Measurements from ENCODE around the gene PECR.

The PECR gene

DNA sequence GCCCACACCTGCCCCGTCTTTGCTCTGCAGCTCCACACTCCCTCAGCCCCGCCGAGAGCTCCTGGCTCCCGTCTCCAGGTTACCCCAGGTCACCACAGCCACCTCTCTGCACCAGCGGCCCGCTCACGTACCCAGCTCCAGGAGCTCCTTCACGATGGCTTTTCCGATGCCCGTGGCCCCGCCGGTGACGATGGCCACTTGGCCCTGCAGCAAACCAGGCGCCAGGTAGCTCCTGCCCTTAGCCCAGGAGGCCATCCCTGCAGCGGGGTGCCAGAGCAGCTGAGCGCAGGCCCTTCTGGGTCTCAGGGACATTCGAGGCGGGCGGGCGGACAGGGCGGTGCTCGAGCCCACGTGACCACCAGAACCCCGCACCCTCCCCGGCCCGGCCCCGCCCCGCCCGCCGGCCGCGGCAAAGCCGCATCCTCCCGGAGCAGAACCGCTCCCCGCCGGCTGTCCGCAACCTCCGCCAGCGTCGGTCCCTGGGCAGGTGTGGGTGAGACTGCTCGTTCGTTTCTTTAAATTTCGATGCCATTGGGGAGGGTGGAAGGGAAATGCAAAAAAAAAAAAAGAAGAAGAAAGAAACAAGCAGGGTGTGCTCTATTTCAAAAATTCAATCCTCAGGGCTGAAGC lies at the start of gene PECR, which contains the start of gene TMEM169:
PECR (minus strand) TSS at position 323 of the 630 bp plus-strand sequence; CDS start at position 255, 68 bp downstream.
TMEM169 (plus strand) TSS at position 433 of the 630 bp plus-strand sequence. CDS start 14,045 bp downstream, outside the sequence.
- in situ Hi-C loops (cut with HindIII; ENCODE audit: low sequenced_read_pairs): no loop called here

DNA sequence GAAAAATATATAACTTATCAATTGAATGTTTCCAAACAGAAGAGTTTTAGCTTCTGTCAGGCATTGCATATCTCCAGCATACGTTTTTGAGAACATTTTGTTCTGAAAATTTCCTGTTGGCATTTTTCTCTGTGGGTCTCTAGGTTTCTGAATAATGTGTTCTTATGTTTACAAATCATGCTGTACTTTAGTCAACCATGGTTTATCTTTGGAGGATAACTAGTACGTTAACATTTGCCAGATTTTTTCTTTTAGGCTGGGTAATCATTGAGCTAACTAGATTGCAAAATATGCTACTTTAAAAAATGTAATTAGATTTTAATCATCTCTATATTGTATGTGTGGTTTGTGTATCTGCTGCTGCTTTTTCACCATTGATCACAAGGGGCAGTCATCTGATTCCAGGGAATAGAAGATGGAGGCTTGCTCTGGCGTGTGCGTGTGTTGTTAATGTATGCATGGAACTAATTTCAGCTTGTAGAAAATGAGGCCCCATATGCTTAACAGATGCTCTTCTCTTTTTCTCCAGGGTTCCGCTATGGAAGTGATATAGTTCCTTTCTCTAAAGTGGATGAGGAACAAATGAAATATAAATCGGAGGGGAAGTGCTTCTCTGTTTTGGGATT lies 48.9 kb upstream of the PECR start:
- in situ Hi-C loops (cut with HindIII; ENCODE audit: low sequenced_read_pairs): no loop called here

DNA sequence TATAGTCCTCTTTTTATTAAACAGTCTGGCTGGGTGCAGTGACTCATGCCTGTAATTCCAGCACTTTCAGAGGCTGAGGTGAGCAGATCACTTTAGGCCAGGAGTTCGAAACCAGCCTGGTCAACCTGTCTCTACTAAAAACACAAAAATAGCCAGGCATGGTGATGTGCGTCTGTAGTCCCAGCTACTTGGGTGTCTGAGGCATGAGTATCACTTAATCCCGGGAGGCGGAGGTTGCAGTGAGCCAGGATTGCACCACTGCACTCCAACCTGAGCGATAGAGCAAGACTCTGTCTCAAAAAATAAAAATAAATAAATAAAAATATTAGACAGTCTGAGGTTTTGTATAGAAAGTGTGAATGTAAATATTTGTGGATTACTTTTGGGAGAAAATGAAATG lies 45.3 kb upstream of the PECR start:
- in situ Hi-C loops (cut with HindIII; ENCODE audit: low sequenced_read_pairs): no loop called here

DNA sequence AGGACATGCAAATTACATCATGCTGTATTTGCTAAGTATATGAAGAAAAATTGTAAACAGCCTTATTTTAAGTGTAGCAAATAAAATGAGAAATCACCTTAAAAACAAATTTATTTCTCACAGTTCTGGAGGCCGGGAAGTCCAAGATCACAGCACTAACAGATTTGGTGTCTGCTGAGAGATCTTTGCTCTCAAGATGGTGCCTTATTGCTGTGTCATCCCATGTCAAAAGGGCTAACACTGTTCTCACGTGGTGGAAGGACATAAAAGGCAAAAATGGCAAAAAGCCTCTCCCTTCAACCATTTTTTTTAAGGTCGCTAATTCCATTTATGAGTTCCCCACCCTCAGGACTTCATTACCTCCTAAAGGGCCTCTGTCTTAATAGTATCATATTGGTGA lies 39.6 kb upstream of the PECR start:
- in situ Hi-C loops (cut with HindIII; ENCODE audit: low sequenced_read_pairs): no loop called here

DNA sequence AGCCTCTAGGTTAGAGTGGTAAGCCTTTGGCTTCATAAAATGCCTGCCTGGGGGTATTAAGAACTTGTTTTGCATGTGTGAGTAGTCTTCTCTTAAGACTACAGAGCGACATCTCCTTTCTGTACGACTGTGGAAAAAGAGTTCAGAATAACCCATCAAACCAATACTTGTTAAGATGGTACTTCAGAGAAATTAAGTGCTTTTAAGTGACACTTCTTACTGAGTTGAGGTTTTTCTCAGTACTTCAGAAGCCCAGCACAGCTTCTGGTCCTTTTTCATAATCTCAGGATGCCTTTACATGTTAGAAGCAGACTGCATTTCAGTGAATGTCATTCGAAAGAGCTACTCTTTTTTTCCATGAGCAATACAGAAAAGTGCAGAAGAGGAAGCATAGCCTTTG lies 38.4 kb upstream of the PECR start:
- in situ Hi-C loops (cut with HindIII; ENCODE audit: low sequenced_read_pairs): no loop called here

DNA sequence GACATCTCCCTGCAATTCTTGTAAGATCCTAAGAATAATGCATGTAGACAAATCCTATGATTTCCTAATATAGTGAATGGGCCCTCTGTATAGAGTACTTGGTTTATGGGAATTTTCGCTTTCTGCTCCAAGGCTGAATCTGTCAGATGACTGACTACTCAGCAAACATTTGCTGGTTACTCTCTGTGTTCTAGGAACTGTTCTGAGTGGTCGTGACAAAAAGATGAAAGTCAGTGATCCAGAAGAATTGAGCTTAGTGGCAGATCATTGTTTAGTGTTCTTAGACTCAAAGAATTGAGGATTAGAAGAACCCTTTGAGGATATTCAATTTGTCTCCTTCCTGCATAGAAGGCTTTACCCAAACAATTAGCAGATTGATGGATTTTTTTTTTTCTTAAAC lies 37.5 kb upstream of the PECR start:
- in situ Hi-C loops (cut with HindIII; ENCODE audit: low sequenced_read_pairs): no loop called here

DNA sequence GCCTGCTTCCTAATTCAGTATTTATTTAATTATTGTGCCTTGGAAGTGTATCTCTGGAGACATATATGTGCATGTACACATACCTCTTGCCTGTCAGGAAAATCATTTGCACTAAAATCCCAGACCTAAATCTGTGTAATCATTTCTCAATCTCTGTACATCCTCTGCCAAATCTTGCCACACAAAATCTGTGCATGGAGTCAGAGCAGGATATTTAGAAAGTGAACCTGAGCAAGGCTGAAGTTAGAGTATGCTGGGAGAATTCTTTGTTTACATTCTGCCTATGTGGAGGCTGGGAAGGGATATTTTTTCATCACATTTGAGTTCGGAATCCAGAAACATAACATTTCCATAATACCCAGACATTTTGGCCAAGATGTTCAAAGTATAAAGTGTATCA lies 36.9 kb upstream of the PECR start:
- in situ Hi-C loops (cut with HindIII; ENCODE audit: low sequenced_read_pairs): no loop called here

DNA sequence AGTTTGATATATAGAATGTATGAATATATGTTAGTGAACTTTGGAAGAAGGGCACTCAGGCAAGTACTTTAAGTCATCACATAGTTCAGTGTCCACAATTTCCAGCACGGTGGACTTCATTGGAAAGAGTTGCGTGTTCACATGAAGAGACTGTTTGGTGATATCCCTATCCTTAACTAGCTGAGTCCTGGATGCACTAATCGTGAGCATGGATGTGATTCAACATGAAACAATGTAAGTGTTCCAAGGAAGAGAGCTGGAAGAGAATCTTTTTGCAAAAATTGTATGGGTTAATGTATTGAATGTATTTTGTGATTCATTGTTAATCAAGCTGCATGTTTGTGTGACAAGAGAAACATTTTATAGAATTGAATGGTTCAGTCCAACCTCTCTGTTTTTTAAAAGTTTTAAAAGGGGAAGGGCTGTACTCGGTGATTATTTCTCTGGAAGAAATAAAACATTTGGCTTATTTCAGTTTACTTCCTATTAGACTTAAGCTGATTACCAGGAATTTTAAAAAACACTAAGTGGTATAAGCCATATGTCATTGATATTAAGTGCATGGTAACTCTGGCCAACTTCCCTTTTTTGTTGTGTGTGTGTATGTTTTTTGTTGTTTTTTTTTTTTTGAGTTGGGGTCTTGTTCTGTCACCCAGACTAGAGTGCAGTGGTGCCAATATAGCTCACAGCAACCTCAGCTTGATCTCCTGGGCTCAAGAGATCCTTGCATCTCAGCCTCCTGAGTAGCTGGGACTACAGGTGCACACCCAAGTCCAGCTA lies 36.1 kb upstream of the PECR start:
- in situ Hi-C loops (cut with HindIII; ENCODE audit: low sequenced_read_pairs): no loop called here

DNA sequence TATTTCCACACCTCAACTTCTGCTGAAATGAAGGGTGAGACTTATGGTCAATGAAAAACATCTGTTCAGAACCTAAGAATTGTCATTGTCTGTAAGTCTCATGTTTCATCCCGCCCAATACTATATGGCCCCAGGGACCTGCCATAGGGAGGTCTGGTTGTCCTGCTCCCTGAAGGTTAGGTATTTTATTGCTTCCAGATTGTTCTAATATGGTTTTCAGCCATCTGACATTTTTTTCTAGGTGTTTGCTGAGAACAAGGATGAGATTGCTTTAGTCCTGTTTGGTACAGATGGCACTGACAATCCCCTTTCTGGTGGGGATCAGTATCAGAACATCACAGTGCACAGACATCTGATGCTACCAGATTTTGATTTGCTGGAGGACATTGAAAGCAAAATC lies 34.8 kb upstream of the PECR start:
- in situ Hi-C loops (cut with HindIII; ENCODE audit: low sequenced_read_pairs): no loop called here

DNA sequence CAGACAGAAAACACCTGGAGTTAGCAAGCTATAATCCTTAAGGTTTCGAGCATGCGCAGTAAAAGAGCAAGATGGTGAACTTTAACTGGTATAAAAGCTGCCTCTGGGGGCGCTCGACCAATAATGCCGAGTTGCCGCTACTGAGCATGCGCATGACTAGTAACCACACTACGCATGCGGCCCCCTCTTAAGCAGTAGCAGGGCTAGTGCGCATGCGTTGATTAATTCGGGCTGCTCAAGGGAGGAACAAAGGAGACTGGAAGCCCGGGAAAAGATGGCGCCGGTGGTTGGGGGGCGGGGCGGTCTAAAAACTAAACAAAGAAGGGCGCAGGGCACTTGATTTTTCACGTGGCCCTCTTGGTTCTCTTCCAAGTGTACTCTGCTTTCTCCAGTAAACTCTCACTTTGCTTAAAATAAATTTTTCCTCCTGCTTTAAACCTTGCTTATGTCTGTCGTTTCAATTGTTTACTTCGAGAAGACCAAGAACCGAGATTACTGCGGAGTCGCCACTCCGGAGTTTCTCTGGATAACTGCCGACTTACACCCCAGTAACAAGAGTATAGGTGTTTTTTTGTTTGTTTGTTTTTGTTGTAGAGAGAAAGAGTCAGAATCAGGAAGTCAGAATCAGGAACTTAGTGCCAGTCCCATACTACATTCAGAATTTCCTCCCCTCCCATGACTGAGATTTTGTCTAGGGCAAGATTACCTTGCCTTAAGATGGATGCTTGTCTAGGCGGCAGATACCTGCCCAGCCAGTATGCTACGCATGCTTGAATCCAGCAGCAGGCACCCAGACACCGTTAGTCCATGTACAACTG lies 33.3 kb upstream of the PECR start:
- in situ Hi-C loops (cut with HindIII; ENCODE audit: low sequenced_read_pairs): no loop called here

DNA sequence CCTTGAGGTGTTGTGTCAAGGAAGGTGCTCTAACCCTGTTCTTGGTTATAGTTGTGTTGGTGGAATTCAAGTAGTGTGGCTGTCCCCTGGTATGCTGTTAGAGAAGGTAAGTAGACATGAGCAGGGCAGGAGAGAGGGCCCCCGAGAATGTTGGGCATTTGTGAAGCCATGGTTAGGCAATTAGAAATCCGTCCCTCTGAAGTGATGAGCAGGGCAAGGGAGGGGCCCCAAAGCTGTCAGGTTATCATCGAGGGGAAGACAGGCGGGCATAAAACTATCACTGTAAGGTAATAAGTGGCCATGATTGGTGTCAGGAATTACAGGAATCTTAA lies 32.7 kb upstream of the PECR start:
- in situ Hi-C loops (cut with HindIII; ENCODE audit: low sequenced_read_pairs): no loop called here

DNA sequence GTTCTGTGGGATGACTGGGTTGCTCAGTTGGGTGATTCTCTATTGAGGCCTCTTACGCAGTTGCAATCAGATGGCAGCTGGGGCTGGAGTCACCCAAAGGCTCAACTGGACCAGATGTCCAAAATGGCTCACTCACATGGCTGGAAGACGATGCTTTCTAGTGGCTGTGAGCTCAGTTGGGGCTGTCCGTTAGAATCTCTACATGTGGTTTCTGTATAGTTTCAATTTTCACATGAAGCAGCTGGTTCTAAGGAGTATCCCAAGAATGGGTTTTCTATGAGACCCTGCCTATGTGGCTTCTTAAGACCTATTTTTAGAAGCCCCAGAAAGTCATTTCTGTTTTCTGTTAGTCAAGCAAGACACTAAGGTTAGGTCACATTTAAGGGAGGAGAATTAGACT lies 32.0 kb upstream of the PECR start:
- in situ Hi-C loops (cut with HindIII; ENCODE audit: low sequenced_read_pairs): no loop called here

DNA sequence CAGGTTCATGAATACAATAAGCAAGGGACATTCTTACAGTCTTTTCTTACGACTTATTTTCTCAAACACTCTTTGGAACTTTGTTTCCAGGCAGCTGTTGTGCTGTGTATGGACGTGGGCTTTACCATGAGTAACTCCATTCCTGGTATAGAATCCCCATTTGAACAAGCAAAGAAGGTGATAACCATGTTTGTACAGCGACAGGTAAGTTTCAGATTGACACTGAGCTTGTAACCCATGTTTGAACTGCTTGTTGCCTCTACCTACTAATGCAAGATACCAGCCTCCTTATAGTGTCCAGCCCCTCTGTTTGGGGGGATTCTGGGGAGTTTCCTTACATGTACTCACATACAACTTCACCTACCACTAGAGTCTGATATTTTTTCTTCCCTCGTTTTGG lies 31.3 kb upstream of the PECR start:
- in situ Hi-C loops (cut with HindIII; ENCODE audit: low sequenced_read_pairs): no loop called here

DNA sequence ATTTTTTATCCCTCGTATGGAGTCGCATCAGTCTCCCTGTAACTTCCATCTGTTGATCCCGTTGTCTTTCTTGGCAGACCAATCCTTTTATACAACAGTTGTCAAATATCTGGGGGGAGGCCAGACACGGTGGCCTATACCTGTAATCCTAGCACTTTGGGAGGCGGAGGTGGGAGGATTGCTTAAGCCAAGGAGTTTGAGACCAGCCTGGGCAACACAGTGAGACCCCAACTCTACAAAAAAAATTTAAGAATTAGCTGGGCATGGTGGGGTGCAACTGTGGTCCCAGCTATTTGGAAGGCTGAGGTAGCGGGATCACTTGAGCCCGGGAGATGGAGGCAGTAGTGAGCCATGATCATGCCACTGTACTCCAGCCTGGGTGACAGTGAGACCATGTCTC lies 29.5 kb upstream of the PECR start:
- in situ Hi-C loops (cut with HindIII; ENCODE audit: low sequenced_read_pairs): no loop called here

DNA sequence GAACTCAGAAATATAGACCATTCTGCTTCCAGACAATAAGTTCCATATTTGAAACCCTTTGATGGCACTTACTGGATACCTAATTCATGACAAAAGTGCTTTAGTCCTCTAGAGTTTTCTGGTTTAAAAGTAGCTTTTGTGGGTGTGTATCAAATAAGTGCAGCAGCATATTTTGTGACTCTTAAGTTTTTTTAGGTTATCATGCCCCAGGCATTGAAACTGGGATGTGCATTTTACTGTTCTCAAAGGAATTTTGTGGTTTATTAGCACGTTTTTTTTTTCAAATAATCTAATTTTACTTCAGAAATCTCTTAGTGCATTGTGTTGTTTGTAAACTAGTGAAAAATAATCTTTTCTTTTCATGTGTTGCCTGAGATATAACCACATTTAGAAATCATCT lies 29.0 kb upstream of the PECR start:
- in situ Hi-C loops (cut with HindIII; ENCODE audit: low sequenced_read_pairs): no loop called here

DNA sequence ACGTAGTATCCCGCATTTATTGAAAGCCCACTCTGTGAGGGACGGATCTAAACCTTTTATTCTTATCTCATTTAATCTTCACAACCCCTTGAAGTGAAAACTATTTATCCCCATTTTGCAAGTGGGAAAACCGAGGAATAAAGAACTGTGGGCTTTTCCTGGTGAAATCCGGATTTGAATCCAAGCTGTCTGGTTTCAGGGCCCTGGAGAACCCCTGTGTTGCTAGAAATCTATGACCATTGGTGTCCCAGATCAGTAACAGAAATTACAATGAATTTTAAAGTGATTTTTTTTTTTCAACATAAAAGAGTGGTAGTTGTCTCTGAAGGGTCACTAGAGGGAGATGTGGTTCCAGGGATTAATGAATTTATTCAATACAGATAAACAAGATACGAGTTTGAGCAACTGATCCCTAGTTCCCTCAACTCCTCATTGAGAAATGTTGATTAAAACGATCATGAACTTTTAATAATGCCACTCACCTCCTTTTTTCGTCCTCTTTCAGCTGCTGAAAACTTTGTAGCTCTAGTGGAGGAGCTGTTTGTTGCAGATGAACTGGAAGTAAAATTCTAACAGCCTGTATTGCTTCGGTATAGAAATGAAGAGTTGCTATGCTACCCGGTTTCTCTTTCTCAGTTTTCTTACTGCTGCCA lies 28.5 kb upstream of the PECR start:
- in situ Hi-C loops (cut with HindIII; ENCODE audit: low sequenced_read_pairs): no loop called here

DNA sequence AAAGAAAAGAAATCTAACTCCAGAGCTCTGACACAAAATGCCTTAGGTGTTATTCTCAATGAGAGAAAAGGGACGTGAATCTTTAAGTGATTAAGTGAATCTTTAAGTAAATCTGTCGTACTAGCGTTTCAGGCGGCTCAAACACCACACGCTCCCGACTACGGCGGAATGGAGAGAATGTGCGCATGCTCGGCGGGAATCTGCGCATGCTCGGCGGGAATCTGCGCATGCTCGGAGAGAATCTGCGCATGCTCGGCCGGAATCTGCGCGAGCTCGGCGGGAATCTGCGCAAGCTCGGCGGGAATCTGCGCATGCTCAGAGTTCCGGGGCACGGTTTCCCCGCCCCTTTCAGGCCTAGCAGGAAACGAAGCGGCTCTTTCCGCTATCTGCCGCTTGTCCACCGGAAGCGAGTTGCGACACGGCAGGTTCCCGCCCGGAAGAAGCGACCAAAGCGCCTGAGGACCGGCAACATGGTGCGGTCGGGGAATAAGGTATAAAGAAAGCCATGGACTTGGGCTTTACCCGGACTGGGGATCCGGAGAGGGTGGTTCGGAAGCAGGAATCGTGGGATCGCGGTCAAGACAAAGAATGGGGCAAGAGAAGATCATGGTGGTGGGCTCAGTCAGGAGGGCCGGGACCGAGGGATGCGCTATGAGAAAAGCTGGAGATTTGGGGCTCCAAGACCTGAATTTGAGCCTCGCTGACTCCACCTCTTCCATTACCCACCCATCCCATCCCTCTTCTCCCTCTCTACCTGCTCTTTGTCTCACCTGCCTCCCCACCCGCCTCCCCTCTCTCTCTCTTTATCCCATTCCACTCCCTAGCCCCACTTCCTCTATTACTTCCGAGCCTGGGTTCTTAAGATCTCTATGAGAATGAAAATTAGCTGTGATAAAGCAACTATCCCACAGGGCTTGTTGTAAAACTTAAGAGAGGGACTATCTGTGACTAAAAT lies 27.6 kb upstream of the PECR start, which contains the start of gene XRCC5:
XRCC5 (plus strand) TSS at position 382 of the 955 bp plus-strand sequence; CDS start at position 471, 89 bp downstream.
- in situ Hi-C loops (cut with HindIII; ENCODE audit: low sequenced_read_pairs): no loop called here

DNA sequence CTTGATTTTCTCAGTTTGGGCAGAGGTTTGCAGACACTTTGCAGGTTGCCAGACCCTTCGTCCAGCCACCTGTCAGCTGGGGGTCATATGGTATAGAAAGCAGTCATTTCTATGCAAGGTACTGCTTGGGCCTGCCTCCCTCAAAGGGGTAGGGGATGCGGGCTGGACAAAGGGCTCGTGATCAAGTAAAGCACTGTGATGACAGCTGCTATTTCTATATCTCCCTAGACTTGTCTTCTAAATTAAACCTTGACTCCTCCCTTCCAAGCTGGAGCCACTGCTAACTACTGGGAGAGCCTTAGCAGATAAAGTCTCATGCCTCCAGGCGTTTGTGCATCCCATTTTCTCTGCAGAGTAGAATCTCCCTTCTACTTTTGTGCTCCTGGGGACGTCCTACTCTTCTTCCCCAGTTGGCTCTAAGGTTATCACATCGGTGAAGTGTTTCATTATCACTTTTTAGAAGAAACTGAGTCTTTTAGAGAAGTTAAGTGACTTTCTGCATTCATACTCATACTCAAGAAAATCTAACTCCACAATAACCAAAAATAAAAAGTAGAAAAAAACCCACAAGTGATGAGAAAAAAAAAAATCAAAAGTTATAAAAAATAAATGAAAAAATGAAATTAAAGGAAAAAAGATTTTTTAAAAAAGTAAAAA lies 26.8 kb upstream of the PECR start:
- in situ Hi-C loops (cut with HindIII; ENCODE audit: low sequenced_read_pairs): no loop called here

DNA sequence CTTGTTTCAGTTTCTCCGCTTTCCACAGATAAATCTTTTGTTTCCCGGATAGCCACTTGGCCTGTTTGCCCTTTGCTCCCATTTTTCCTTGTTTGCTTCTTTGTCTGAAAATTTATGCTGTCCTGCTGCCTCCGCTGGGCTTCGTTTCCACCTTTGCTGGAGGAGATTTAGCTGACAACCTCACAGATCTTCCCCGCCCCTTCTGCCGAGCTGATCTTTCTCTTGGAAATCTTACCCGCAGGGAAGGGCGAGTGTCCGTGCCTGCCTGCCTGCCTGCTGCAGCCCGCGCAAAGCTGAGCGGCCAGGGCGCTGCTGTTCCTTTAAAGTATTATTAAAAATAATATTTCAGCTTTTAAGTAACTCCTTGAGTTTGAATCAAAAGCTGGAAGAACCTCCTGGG lies 26.2 kb upstream of the PECR start:
- in situ Hi-C loops (cut with HindIII; ENCODE audit: low sequenced_read_pairs): no loop called here
